Activated CD8-positive, alpha-beta memory T cell treated with anti-CD3 and anti-CD28 coated beads, Interleukin-2, amount 50 U/mL, for 24 hours (primary cell): ENCODE measurements around the gene FOXN1.
"Not testable (repeated sequence)": the region's sequence is repeated elsewhere in the genome, so short reads cannot be mapped to it uniquely, and the experiment has no call there.

Source experiments
- DNase-seq: peaks from one replicate; pipeline ENCODE4 v3.0.0-alpha.2; 2020; ENCODE audit errors: extremely low read depth

The FOXN1 gene

DNA sequence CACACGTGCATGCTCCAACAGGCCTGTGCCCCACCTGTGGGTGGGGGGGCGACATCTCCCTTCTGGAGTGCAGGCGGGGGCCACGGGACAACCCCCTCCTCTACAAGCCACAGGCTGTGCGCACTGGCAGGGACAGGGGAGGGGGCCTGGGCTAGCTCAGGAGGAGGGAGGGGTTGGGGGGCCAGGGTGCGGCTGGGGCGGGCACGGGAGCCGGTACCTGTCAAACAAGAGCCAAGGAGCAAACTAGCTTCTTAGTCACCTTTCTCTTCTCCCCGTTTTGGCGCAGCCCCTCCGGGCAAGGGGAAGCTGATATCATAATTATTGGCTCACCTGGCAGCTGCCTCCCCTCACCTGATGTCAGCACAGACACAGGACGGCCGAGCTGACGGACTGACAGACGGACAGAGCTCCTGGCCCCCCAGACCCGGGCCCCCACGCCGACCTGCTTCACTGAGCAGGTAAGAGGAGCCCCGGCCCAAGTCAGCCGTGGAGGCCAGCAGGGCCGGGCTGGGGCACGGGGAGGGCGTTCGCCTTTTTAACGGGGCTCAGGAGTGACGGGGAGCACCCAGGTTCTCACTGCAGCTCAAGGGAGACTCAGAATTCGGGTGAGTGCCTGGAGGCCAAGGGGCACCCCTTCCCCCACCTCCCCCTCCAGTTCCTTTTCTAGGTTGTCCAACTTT, at the start of gene FOXN1:
TSS of gene FOXN1 (plus strand) at position 363 of the 680 bp plus-strand sequence. CDS start 17,622 bp downstream, outside the sequence.
- no peak for DNase-seq

- DNase-seq: no peak
Observed at GRCh38 chr17:28457890-28458289, 48.3 kb upstream of the FOXN1 start.

- not testable (repeated sequence) for DNase-seq
Observed at GRCh38 chr17:28458881-28459280, 47.3 kb upstream of the FOXN1 start.

GRCh38 chr17:28460901-28461300, 45.2 kb upstream of the FOXN1 start:
- no peak for DNase-seq

DNA sequence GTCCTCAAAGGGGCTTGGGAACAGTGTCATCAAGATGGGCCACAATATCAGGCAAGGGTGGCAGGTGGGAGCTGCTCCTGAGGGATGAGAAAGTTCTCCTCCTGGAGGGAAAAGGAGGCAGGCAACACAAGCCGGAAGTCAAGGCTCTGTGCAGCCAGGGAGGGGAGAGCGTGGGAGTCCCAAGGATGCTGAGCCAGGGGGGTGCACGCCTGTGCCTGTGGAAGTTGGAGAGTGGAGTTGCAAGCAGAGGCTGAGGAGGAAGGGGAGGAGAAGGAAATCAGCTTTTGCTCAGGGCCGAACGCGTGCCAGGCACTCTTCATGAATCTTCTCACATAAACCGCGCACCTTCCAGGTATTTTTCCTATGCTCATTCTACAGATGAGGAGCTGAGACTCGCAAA, 40.1 kb upstream of the FOXN1 start:
- no peak for DNase-seq

- no peak for DNase-seq
Observed at GRCh38 chr17:28466521-28467048, 39.6 kb upstream of the FOXN1 start.

DNA sequence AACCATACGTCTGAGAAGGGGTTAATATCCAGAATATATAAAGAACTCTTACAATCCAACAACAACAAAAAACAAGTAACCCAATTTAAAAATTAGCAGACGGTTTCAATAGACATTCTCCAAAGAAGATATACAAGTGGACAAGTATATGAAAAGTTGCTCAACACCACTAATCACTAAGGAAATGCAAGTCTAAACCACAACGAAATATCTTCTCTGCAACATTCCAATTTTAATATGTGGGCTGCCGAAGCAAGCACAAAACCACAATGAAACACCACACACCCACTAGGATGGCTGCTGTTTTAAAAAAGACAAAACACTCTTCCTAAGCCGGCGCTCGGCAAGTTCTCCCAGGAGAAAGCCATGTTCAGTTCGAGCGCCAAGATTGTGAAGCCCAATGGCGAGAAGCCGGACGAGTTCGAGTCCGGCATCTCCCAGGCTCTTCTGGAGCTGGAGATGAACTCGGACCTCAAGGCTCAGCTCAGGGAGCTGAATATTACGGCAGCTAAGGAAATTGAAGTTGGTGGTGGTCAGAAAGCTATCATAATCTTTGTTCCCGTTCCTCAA, 38.6 kb upstream of the FOXN1 start:
- no peak for DNase-seq

GRCh38 chr17:28468033-28468735, 38.0 kb upstream of the FOXN1 start:
- DNase-seq: not testable (repeated sequence)

DNA sequence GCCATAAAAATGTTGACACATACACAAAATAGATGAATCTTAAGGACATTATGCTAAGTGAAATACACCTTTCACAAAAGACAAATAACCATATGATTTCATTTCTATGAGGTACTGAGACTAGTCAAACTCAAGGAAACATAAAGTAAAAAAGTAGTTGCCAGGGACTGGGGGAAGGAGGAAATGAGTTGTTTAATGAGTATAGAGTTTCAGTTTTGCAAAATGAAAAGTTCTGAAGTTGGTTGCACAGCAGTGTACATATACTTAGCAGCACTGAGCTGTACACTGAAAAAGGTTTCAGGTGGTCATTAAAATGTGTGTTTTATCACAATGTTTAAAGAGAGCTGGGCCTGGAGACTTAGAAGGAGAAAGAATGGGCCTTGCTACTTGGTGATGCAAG, 37.4 kb upstream of the FOXN1 start:
- no peak for DNase-seq

GRCh38 chr17:28469376-28469775, 36.8 kb upstream of the FOXN1 start:
- DNase-seq: no peak

- no peak for DNase-seq
Observed at GRCh38 chr17:28470266-28470913, 35.8 kb upstream of the FOXN1 start.

DNA sequence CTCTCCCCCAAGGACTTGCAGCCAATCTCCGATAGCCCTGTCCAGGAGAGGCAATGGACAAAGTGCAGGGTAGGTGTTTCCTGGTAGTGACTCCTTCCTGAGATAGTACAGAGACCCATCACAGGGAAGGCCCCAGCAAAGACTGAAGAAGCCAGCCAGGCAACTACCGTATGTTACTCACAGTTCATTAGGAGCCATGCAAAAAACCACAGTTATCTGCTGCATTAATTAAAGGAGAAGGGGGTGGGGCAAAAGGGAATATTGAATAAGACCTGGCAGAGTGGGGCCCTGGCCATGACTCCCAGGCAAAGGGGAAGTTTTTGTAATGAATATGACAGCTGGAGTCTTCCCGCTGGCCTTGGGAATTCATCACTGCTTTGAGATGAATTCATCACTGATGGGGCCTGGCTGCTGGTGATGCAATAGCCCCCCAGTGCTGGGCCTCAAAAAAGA, 35.2 kb upstream of the FOXN1 start:
- no peak for DNase-seq

- no peak for DNase-seq
Observed at GRCh38 chr17:28471531-28472342, 34.4 kb upstream of the FOXN1 start.

- DNase-seq: no peak
Observed at GRCh38 chr17:28472871-28473497, 33.2 kb upstream of the FOXN1 start.

- no peak for DNase-seq
Observed at GRCh38 chr17:28473542-28473941, 32.6 kb upstream of the FOXN1 start, which contains the start of gene SLC13A2. SLC13A2 (plus strand) TSS chr17:28473644; CDS start chr17:28473713, 69 bp downstream.

- DNase-seq: no peak
Observed at GRCh38 chr17:28474111-28474531, 32.0 kb upstream of the FOXN1 start.

- no peak for DNase-seq
Observed at GRCh38 chr17:28475151-28475900, 30.8 kb upstream of the FOXN1 start.

- DNase-seq: no peak
Observed at GRCh38 chr17:28476076-28476865, 29.9 kb upstream of the FOXN1 start.

DNA sequence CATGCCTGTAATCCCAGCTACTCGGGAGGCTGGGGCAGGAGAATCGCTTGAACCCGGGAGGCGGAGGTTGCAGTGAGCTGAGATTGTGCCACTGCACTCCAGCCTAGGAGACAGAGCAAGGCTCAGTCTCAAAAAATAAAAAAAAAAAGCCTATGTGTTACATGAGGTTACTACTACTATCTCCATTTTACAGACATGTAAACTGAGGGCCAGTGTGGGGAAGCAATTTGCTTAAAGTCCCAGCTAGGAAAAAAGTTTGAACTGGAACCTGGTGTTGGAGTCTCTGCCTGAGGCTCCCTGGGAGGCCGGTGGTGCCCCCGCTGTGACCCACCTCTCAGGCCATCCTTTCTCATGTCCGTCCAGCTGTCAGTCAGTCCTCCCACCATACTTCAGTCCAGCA, 28.2 kb upstream of the FOXN1 start:
- no peak for DNase-seq
